Right lobe of liver (tissue), 6 donors: ENCODE results near the gene EMX1. TPM values are rescaled to one million over a fixed set of nuclear protein-coding genes. Genes with fewer than 3 reads are reported as not detected.

Experiments
- ATAC-seq, 4 donors: fragments of 200-7000 bp; cut with Tn5 transposase; one replicate each; pipeline ENCODE4 v1.9.1; 2020; ENCODE audit warnings: mild to moderate bottlenecking in 4 of 4, moderate library complexity in 4 of 4
- DNase-seq, 3 donors: peaks; one replicate each; pipeline ENCODE4 v3.0.0-alpha.2; 2020
- H3K27ac ChIP-seq, 3 donors: fragments of 200-600 bp; one replicate each; pipeline ENCODE4 v1.8.0; 2022
- H3K27me3 ChIP-seq, 2 donors: fragments of 200-600 bp; one replicate each; pipeline ENCODE4 v1.8.0; 2022
- H3K36me3 ChIP-seq, 4 donors: fragments of 200-600 bp; sonication (generic) in 1 of 4; one replicate each; pipeline versions ENCODE4 v1.5.1 to v1.8.0; 2017 to 2022; ENCODE audit warnings: control low read depth in 1 of 4
- H3K4me1 ChIP-seq, 4 donors: fragments of 200-600 bp; sonication (generic) in 1 of 4; one replicate each; pipeline versions ENCODE4 v1.5.1 to v1.8.0; 2017 to 2022; ENCODE audit warnings: control low read depth in 1 of 4
- H3K4me3 ChIP-seq, 3 donors: fragments of 200-600 bp; one replicate each; pipeline ENCODE4 v1.8.0; 2022
- H3K9me3 ChIP-seq, 4 donors: fragments of 200-600 bp; sonication (generic) in 1 of 4; one replicate each; pipeline versions ENCODE4 v1.5.1 to v1.8.0; 2017 to 2022; ENCODE audit warnings: control low read depth in 1 of 4
- POLR2A ChIP-seq: fragments of 450-650 bp; IDR thresholded peaks from one replicate; pipeline ENCODE4 v1.6.1; 2017; ENCODE audit warnings: antibody characterized with exemption, mild to moderate bottlenecking
- WGBS: methylation state at CpG from one replicate; pipeline ENCODE4 v1.1.6; 2018; ENCODE audit warnings: low coverage, low lambda C conversion rate; ENCODE audit not compliant: insufficient coverage; ENCODE audit errors: missing lambda C conversion rate; 5-methylcytosine and 5-hydroxymethylcytosine counted together
- intact Hi-C, 2 donors: fragments of 100-400 bp; cut with DNase I; formaldehyde crosslinking; loops; one replicate each; pipeline versions ENCODE4 v1.11.2 to v1.14.1; 2022
- total RNA-seq, 6 experiments: library from RNA; depleted of rRNA in 2 of 6; stranded (reverse); fragments of >200 nt in 2 of 6; fragmentation: NEBNext Ultra II Directional in 3 of 6; extraction: Animal tissue kit (Norgen Biotek cat#: 25700) in 3 of 6; gene quantifications; one replicate each; pipeline versions ENCODE4 v1.1.0 to v1.2.4, GENCODE V29; 2016 to 2023
- TF ChIP-seq, protein P1 (sequence below), 4 donors: fragments of 200-600 bp in 3 of 4; fragments of 450-650 bp in 1 of 4; IDR thresholded peaks; one replicate each; pipeline versions ENCODE4 v1.5.1 to v1.8.0; 2016 to 2022; ENCODE audit warnings: antibody characterized with exemption in 4 of 4, mild to moderate bottlenecking in 2 of 4
- donor health status: DM: no; HTN: yes; CAD: no.
- donor health status: DM: no; HTN: no; CAD: no.
- donor health status: DM: no; HTN: no; CAD: no.
- donor health status: DM: no; HTN: yes; CAD: no.
- donor health status: DM: no; HTN: yes; CAD: no.

Gene EMX1
- total RNA-seq, 6 experiments from 2014 or later = 0.25 to 0.49 (median 0.29) TPM; not detected in 3

DNA sequence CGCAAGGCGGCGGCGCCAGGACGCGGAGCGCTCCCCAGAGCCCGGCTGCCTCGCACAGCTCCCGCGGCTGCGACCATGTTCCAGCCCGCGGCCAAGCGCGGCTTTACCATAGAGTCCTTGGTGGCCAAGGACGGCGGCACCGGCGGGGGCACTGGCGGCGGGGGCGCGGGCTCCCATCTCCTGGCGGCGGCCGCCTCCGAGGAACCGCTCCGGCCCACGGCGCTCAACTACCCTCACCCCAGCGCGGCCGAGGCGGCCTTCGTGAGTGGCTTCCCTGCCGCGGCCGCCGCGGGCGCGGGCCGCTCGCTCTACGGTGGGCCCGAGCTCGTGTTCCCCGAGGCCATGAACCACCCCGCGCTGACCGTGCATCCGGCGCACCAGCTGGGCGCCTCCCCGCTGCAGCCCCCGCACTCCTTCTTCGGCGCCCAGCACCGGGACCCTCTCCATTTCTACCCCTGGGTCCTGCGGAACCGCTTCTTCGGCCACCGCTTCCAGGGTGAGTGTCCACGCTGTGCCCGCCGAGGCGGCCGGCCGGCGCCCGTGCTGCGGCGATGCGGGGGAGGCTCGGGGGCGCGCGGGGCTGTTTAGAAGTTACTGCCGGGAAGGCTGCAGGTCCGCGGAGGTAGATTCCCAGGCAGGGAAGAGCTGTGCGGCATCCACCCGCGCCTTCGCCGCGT is 696 bp downstream of the EMX1 start:
- H3K27me3 ChIP-seq = peaks cover 20 to 60% of the 10 kb centered on the region in 2 donors
- no CpG with 5 or more reads among the region's 89 CpGs for WGBS
- TF ChIP-seq, protein P1, sequence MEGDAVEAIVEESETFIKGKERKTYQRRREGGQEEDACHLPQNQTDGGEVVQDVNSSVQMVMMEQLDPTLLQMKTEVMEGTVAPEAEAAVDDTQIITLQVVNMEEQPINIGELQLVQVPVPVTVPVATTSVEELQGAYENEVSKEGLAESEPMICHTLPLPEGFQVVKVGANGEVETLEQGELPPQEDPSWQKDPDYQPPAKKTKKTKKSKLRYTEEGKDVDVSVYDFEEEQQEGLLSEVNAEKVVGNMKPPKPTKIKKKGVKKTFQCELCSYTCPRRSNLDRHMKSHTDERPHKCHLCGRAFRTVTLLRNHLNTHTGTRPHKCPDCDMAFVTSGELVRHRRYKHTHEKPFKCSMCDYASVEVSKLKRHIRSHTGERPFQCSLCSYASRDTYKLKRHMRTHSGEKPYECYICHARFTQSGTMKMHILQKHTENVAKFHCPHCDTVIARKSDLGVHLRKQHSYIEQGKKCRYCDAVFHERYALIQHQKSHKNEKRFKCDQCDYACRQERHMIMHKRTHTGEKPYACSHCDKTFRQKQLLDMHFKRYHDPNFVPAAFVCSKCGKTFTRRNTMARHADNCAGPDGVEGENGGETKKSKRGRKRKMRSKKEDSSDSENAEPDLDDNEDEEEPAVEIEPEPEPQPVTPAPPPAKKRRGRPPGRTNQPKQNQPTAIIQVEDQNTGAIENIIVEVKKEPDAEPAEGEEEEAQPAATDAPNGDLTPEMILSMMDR (IDR thresholded peaks at IDR 0.05) = no peak
- no peak for TF ChIP-seq POLR2A
- no peaks in the 10 kb centered on the region for H3K36me3 ChIP-seq
- intact Hi-C loops = no loop called here
- no peak overlapping the region for H3K27ac ChIP-seq
- peaks cover 0 to 34% (median 13%) of the 10 kb centered on the region in 4 donors for H3K4me1 ChIP-seq
- DNase-seq (no peak), ATAC-seq (no peak)
- no peaks in the 10 kb centered on the region for H3K9me3 ChIP-seq
- peak overlapping the region in 2 of 3 donors; percentile 40 to 46 for H3K4me3 ChIP-seq

DNA sequence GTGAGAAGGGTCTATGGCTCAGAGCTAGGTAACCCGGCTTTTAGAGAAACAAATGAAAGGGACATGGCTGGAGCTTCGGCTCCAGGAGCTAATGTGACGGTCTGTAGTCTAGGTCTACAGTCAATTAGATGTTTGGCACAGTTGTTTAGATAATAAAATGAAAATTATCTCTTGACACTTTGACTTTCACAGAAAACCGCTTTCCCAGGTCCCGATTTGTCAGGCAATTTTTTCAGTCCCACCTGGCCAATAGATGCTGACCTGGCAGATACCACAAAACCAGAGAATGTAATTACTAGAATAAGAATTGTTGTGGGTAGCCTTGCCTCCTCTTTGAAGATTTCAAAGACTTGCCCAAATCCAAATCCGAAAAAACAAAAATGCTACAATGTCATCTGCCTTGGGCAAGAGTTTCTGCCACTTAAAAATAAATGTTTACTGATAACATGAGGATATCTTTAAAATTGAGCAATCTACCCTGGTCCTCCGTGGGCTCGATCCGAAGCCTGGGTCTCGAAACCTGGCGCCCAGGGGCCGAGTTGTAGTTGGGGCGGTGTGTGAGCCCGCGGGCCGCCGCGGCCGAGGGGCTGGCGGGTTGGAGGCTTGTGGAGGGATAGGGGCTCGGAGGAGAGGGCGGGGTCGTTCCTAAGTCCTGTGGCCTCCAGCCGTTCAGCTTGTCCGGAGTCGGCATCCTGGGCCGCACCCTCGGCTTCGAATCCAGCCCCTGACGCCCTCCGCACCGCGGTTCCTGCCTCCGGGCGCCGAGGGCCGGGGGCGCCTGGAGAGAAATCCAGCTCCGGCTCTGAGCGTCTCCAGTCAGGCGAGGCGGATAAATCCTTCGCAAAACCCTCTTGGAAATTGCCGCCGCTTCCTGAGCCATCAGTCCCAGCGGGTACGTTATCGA is 2.3 kb downstream of the EMX1 start:
- Histone ChIP-seq H3K27ac (no peak overlapping the region), H3K36me3 (no peaks in the 10 kb centered on the region), H3K4me3 (no peak overlapping the region), H3K4me1 (peaks cover 0 to 34% (median 13%) of the 10 kb centered on the region in 4 donors), H3K9me3 (no peaks in the 10 kb centered on the region), H3K27me3 (peaks cover 27 to 66% of the 10 kb centered on the region in 2 donors)
- ATAC-seq = no peak
- TF ChIP-seq, protein P1 (IDR thresholded peaks at IDR 0.05) = no peak
- TF ChIP-seq POLR2A = no peak
- 6% methylated on average over 15 of the region's 48 CpGs for WGBS
- no peak for DNase-seq
- intact Hi-C loops = no loop called here

- no peak overlapping the region for H3K27ac ChIP-seq
- no peaks in the 10 kb centered on the region for H3K9me3 ChIP-seq
- no peak overlapping the region for H3K4me3 ChIP-seq
- H3K36me3 ChIP-seq = no peaks in the 10 kb centered on the region
- ATAC-seq = no peak
- peaks cover 27 to 65% of the 10 kb centered on the region in 2 donors for H3K27me3 ChIP-seq
- TF ChIP-seq, protein P1 (IDR thresholded peaks at IDR 0.05) = no peak
- no peak for TF ChIP-seq POLR2A
- peaks cover 0 to 34% (median 12%) of the 10 kb centered on the region in 4 donors for H3K4me1 ChIP-seq
- no peak for DNase-seq
- 0% methylated on average over 3 of the region's 77 CpGs for WGBS
- intact Hi-C loops = no loop called here
Observed at GRCh38 chr2:72920318-72921087, 3.2 kb downstream of the EMX1 start.

- H3K36me3 ChIP-seq = no peaks in the 10 kb centered on the region
- WGBS = 10% methylated on average over 4 of the region's 15 CpGs
- peaks cover 28 to 63% of the 10 kb centered on the region in 2 donors for H3K27me3 ChIP-seq
- DNase-seq = no peak
- no peak for TF ChIP-seq POLR2A
- TF ChIP-seq, protein P1 (IDR thresholded peaks at IDR 0.05) = no peak
- no peak for ATAC-seq
- H3K4me1 ChIP-seq = peaks cover 0 to 27% (median 8%) of the 10 kb centered on the region in 4 donors
- no peak overlapping the region for H3K27ac ChIP-seq
- intact Hi-C loops = no loop called here
- no peak overlapping the region for H3K4me3 ChIP-seq
- no peaks in the 10 kb centered on the region for H3K9me3 ChIP-seq
Observed at GRCh38 chr2:72921088-72921851, 4.0 kb downstream of the EMX1 start.
